WERI-Rb-1 (cell line): ENCODE data around the gene LYPD5.
A peak's percentile ranks its signal among the peaks of the same experiment; 100 is the strongest.

Experiments used
- DNase-seq: peaks from one replicate; pipeline ENCODE4 v3.0.0-alpha.2; 2020
- H3K27ac ChIP-seq: fragments of 250-450 bp; sonication (Bioruptor Pico); 2 replicates; pipeline ENCODE4 v1.5.1; 2020; ENCODE audit warnings: mild to moderate bottlenecking, moderate library complexity
- H3K27me3 ChIP-seq: fragments of 250-450 bp; sonication (Bioruptor Pico); 2 replicates; pipeline ENCODE4 v1.5.1; 2021; ENCODE audit warnings: mild to moderate bottlenecking, low read depth, moderate library complexity; ENCODE audit not compliant: insufficient read depth, severe bottlenecking
- H3K36me3 ChIP-seq: fragments of 250-450 bp; sonication (Bioruptor Pico); 2 replicates; pipeline ENCODE4 v1.5.1; 2020; ENCODE audit warnings: mild to moderate bottlenecking, moderate library complexity
- H3K4me3 ChIP-seq: 2 replicates; pipeline ENCODE4 v1.5.1; 2011; ENCODE audit warnings: low read depth, mild to moderate bottlenecking, control low read depth, low read length
- H3K9me3 ChIP-seq: fragments of 250-450 bp; sonication (Bioruptor Pico); 2 replicates; pipeline ENCODE4 v1.5.1; 2021; ENCODE audit warnings: mild to moderate bottlenecking, moderate library complexity; ENCODE audit not compliant: severe bottlenecking
- TF ChIP-seq, protein P1 (sequence below): IDR thresholded peaks from 2 replicates; pipeline ENCODE4 v1.5.1; 2011; ENCODE audit warnings: low read depth, mild to moderate bottlenecking, control low read depth, inconsistent platforms, low read length

The LYPD5 gene

DNA sequence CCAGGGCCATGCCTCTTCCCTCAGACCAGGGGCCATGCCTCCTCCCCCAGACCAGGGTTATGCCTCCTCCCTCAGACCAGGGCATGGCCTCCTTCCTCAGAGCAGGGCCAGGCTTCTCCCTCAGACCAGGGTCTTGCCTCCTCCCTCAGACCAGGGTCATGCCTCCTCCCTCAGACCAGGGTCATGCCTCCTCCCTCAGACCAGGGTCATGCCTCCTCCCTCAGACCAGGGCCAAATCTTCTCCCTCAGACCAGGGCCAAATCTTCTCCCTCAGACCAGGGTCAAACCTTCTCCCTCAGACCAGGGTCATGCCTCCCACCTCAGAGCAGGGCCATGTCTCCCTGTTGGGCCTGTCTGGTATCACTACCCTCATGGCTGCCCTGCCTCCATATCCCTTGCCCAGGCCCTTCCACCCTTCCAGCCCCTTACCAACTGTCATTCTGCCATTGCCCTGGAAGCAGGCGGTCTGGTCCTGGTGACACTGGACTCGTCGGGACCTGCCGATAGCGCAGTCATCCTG, 4.2 kb downstream of the LYPD5 start:
- no peaks in the 10 kb centered on the region for H3K36me3 ChIP-seq
- H3K4me3 ChIP-seq: peak overlapping the region; percentile 45
- no peaks in the 10 kb centered on the region for H3K27me3 ChIP-seq
- H3K27ac ChIP-seq: no peak overlapping the region
- no peak for DNase-seq
- TF ChIP-seq, protein P1, sequence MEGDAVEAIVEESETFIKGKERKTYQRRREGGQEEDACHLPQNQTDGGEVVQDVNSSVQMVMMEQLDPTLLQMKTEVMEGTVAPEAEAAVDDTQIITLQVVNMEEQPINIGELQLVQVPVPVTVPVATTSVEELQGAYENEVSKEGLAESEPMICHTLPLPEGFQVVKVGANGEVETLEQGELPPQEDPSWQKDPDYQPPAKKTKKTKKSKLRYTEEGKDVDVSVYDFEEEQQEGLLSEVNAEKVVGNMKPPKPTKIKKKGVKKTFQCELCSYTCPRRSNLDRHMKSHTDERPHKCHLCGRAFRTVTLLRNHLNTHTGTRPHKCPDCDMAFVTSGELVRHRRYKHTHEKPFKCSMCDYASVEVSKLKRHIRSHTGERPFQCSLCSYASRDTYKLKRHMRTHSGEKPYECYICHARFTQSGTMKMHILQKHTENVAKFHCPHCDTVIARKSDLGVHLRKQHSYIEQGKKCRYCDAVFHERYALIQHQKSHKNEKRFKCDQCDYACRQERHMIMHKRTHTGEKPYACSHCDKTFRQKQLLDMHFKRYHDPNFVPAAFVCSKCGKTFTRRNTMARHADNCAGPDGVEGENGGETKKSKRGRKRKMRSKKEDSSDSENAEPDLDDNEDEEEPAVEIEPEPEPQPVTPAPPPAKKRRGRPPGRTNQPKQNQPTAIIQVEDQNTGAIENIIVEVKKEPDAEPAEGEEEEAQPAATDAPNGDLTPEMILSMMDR: no peak
- peaks cover 3% of the 10 kb centered on the region for H3K9me3 ChIP-seq

DNA sequence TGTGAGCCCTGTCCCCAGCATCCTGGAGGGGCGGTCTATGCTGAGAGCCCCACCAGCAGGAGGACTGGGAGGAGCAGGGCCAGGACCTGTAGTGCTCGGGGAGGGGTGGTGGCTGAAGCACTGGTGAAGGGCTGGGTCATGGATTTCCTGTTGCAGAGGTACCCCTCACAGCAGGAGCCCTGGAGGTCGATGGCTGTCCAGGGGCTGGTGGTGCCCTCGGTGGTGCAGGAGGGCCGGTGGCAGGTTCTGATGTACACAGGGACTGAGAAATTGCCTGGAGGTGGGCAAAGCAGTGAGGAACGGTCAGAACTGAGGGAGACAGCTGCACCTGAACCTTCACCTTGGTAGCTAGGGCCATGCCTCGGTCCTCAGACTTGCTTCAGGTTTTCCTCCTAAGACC, 4.7 kb downstream of the LYPD5 start:
- no peak overlapping the region for H3K4me3 ChIP-seq
- no peaks in the 10 kb centered on the region for H3K36me3 ChIP-seq
- TF ChIP-seq, protein P1: no peak
- H3K27me3 ChIP-seq: no peaks in the 10 kb centered on the region
- DNase-seq: no peak
- H3K9me3 ChIP-seq: peaks cover 3% of the 10 kb centered on the region
- no peak overlapping the region for H3K27ac ChIP-seq

DNA sequence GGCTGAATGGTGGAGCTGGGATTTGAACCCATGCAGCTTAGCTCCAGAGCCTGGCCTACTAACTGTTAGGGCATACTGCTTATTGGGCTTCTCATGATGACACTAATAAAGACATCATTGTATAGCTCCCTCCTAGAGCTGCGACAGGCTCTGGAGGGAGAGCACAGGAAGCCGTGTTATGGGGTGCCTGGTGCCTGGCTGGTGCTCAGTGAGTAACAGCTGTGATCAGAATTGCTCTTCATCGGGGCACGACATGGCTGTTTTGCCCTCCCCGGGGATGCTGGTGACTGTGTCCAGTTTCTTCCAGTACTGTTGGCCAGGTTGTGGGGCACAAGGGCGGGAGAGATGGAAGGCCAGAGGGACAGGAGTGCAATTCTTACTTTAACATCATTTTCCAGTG, 5.1 kb downstream of the LYPD5 start:
- Histone ChIP-seq H3K27me3 (no peaks in the 10 kb centered on the region), H3K4me3 (no peak overlapping the region), H3K36me3 (no peaks in the 10 kb centered on the region), H3K27ac (no peak overlapping the region), H3K9me3 (peaks cover 3% of the 10 kb centered on the region)
- no peak for DNase-seq
- TF ChIP-seq, protein P1: no peak

DNA sequence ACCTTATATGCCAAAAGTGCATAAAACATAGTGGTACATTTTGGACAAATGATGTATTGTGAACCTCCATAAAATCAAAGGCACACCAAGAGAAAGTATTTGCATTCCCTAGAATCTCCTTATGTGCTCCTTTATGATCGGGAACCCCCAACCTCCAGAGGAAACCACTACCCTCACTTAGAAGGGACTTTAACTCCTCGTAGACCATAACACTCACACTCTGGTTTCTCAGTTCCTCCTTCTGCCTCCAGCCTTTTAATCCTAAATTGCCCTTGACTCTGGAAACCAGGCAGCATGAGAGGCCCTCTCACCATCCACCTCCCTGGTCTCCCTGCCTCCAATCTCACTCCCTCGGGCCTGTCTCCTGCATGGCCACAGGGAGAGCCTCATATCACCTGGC, 11.7 kb downstream of the LYPD5 start:
- Histone ChIP-seq H3K36me3 (no peaks in the 10 kb centered on the region), H3K27me3 (no peaks in the 10 kb centered on the region), H3K4me3 (no peak overlapping the region), H3K27ac (no peak overlapping the region), H3K9me3 (no peaks in the 10 kb centered on the region)
- TF ChIP-seq, protein P1: no peak
- DNase-seq: no peak

DNA sequence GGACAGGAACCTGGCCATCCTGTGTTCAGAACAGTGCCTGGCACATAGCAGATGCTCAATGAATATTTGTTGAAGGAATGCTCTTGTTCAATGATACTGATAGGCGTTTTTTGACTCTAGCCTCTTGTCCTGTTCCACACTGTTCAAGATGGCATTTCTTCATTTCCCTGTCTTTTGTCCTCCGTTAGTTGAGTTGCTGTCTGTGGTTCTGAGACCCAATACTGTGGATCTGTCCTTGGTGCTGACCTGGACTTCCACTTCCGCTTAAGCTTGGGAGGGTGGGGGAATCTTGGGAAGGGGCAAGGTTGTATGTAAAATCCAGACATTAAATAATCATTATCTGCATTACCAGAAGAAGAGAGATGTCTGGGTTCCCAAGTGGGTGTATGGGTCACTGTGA, 13.2 kb downstream of the LYPD5 start:
- no peak for DNase-seq
- Histone ChIP-seq H3K36me3 (no peaks in the 10 kb centered on the region), H3K27me3 (no peaks in the 10 kb centered on the region), H3K9me3 (no peaks in the 10 kb centered on the region), H3K27ac (no peak overlapping the region), H3K4me3 (no peak overlapping the region)
- TF ChIP-seq, protein P1: no peak

DNA sequence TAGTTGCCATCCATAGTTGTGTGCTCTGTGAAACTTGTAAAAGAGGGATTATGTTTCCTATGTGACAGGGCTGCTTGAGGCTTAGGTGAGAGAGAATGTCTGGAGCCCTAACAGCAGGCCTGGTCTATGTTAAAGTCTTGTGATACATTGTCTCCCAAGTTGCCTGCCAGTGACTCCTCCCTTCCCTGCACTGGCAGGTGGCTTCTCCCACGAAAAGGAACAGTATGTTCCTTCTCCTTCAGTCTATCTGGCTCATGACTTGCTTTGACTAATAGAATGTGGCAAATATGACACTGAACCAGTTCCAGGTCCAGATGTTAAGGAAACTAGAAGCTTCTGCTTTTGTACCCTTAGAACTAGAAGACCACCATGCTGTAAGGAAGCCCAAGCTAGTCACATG, 15.6 kb downstream of the LYPD5 start:
- H3K9me3 ChIP-seq: no peaks in the 10 kb centered on the region
- DNase-seq: no peak
- no peaks in the 10 kb centered on the region for H3K36me3 ChIP-seq
- H3K27ac ChIP-seq: no peak overlapping the region
- no peak overlapping the region for H3K4me3 ChIP-seq
- TF ChIP-seq, protein P1: no peak
- no peaks in the 10 kb centered on the region for H3K27me3 ChIP-seq
